RCC 7860 (cell line): ENCODE results near the gene MYO1D.
"Not testable (repeated sequence)": the region's sequence is repeated elsewhere in the genome, so short reads cannot be mapped to it uniquely, and the experiment has no call there.

Experiments used
- DNase-seq: peaks from one replicate; pipeline ENCODE4 v3.0.0-alpha.2; 2015; ENCODE audit warnings: low spot score
- FAIRE-seq: peaks from 2 replicates; lab custom pipeline; 2012; peaks lifted over from hg19 to GRCh38; lab: Jason Lieb, UNC

The MYO1D gene

DNA sequence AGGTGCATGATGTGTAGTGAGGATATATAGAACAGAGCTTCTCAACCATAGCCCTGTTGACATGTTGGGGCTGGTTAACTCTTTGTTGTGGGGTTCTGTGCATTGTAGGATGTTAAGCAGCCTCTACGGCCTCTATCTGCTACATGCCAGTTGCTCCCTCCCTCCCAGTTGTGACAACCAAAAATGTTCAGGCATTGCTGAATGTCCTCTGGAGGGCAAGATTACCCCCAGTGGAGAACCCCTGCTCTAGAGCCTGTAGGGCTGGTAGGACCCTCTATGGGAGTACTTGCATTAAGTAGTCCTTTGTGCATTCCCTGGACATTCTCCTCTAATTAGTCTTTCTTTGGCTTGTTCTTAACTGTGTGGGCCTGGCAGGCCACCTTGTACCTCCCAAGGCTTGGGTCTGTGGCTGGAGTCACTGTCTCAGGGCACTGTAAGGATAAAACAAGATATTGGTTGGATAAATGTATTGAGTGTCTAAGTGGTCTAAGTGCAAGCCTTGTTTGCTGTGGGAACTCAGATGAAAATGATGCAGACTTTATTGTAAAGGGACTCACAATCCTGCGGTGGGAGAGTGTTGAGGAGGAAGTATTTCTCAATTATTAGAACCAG, 19.8 kb upstream of the MYO1D start:
- DNase-seq: no peak
- FAIRE-seq: no peak

- no peak for FAIRE-seq
- no peak for DNase-seq
Observed at GRCh38 chr17:32894245-32894644, 17.3 kb upstream of the MYO1D start.

DNA sequence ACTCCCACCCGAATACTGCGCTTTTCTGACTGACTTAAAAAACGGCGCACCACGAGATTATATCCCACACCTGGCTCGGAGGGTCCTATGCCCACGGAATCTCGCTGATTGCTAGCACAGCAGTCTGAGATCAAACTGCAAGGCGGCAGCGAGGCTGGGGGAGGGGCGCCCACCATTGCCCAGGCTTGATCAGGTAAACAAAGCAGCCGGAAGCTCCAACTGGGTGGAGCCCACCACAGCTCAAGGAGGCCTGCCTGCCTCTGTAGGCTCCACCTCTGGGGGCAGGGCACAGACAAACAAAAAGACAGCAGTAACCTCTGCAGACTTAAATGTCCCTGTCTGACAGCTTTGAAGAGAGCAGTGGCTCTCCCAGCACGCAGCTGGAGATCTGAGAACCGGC, 10.5 kb upstream of the MYO1D start:
- not testable (repeated sequence) for DNase-seq, FAIRE-seq

- not testable (repeated sequence) for DNase-seq, FAIRE-seq
Observed at GRCh38 chr17:32886951-32887350, 10.0 kb upstream of the MYO1D start.

- FAIRE-seq: no peak
- DNase-seq: peak; percentile 13
Observed at GRCh38 chr17:32882734-32883133, 5.8 kb upstream of the MYO1D start.

GRCh38 chr17:32882029-32882428, 5.1 kb upstream of the MYO1D start:
- FAIRE-seq: no peak

DNA sequence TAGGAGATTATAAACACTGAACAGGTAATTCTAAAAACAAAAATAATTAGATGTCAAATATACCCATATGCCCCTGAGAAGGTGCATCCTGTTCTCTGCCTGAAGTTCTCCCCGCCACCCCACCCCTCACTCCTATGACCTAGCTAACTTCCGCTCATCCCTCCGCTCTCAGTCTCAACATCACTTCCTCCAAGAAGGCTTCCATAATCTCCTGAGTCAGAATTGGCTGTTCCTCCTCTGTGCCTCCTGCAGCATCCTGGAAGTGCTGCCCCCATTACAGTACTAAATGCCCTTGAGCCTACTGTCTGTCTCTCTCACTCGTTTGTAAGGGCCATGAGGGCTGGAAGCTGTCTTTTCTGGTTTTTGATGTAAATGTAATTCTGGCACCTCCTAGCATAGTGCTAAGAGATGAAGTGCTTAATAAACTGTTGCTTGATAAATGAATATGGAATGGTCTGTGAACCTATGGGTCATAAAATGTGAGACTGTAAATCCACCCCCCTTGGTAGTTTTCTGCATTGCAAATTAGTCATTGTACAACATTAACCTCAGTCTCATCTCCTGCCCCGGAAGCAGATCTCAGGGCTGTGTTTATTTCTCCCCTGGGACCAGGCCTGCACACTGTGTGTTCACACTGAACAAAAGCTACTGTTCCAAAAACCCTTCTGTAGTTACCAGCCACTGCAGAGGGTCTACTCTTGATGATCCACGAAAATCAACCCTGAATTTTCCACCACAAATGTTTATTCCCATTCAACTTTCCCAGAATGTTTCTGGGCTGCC, 3.9 kb upstream of the MYO1D start:
- FAIRE-seq: no peak
- DNase-seq: no peak

More at GRCh38 chr17:32882029-32882428, 5.1 kb upstream of the MYO1D start:
- no peak for DNase-seq

- FAIRE-seq (no peak), DNase-seq (no peak)
Observed at GRCh38 chr17:32879134-32879533, 2.2 kb upstream of the MYO1D start.

GRCh38 chr17:32878211-32878610, 1.3 kb upstream of the MYO1D start:
- DNase-seq (no peak), FAIRE-seq (no peak)

DNA sequence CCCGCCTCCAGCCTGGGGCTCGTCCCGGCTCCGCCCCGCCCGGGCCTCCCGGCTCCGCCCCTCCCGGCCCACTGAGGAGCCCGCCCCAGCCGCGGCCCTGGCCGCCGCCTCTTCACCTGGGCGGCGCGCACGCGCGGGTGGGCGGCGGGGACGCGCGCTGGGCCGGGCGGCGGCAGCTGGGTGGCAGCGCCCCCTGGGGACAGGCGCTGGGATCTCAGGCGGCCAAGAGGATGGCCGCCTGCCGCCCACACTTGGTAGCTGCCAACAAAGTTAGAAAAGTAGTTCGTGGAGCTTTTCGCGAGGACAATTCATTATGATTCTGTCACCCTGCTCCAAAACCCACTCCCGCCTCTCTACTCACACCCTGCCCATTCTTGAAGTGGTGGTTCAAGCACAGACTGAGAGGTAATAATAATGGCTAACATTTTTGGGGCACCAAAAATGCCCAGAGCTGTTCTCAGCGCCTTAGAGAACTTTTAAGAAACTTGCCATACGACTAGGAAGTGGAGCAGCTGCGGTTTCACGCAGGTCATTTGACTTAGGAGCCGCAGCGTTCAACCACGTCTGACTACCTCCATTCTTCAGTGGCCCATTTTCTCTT, 340 bp upstream of the MYO1D start:
- FAIRE-seq (no peak), DNase-seq (peak; percentile 64)

DNA sequence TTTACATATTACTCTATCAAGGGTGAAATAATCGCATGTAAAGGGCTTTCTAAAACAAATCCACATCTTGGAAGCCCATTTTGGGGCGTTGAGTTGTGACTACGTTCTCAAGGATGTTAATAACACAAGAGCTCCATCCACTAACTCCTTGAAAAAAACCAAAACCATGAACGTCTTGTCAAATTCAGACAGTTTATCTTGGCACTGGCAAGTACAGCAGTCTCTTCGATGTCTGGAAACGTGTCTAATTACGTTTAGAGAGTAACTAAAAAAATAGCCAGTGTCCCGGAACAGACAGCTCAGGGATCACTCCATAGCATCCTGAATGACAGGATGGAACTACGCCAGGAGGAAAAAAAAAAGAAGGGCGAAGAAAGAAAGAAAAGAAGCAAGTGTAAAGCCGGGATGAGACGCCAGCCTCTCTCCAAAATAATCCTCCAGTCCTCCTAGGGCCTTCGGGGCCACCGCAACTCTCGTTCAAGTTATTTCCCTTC, 954 bp downstream of the MYO1D start:
- no peak for DNase-seq
- FAIRE-seq: no peak

- FAIRE-seq (no peak), DNase-seq (no peak)
Observed at GRCh38 chr17:32875230-32875917, 1.6 kb downstream of the MYO1D start.

DNA sequence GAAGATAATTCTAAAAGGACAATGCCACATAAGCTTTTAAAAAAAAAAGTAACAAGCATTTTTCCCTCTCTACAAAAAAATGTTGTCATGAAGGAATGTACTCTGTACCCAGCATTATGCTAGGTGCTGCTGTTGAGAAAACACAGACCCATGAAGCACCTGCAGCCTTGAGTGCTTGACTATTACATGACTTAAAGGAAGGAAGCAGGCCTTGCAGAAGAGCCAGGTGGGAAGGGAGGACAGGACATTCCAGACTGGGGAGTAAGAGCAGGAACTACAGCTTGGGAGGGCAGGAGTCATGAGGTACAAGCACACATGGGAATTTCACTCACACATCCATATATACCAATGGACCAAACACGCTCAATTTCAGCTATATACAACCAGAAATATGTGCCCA, 3.8 kb downstream of the MYO1D start:
- no peak for FAIRE-seq
- no peak for DNase-seq

DNA sequence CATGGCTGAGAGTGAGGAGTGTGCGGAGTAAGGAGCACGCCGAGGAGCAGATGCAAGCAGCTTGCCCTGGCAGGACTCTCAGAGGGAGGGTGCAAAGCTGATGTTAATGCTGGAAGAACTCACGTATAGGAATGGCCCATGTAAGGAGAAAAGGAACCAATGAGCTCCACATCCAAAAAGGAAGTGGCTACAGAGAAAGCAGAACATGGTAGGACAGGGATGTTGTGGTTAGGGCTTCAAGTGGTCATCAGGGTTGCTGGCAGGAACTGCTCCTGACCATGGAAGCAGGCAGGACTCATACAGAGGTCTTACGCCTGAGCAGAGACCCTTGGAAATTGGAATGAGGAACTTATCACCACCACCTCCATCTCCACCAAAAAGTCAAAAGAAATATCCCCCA, 5.2 kb downstream of the MYO1D start:
- FAIRE-seq (no peak), DNase-seq (no peak)

GRCh38 chr17:32870969-32871368, 6.0 kb downstream of the MYO1D start:
- no peak for DNase-seq
- FAIRE-seq: no peak

GRCh38 chr17:32870027-32870670, 6.8 kb downstream of the MYO1D start:
- no peak for DNase-seq
- no peak for FAIRE-seq

- DNase-seq (no peak), FAIRE-seq (no peak)
Observed at GRCh38 chr17:32869345-32870026, 7.4 kb downstream of the MYO1D start.

- no peak for FAIRE-seq
Observed at GRCh38 chr17:32865141-32865540, 11.8 kb downstream of the MYO1D start.

DNA sequence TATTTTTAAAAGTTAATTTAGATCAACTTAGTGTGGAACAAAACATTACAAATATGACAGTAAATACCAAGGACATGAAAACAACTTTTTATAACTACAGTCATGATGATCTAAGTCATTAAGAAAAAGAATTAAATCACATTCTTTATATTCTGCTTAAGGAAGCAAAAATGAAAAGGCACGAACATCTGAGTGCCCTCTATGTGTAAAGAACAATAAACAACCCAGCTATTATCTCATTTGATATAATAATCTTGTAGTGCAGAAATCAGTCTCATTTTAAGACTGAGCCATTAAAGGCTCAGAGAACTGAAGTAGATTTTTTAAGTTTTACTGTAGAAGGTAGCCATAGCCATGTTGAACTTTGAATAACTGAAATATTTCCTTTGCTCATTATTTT, 13.4 kb downstream of the MYO1D start:
- DNase-seq (no peak), FAIRE-seq (no peak)

More at GRCh38 chr17:32865141-32865540, 11.8 kb downstream of the MYO1D start:
- no peak for DNase-seq

GRCh38 chr17:32862940-32863339, 14.0 kb downstream of the MYO1D start:
- FAIRE-seq (no peak), DNase-seq (no peak)
